Endodermal cell (in vitro differentiated cells): ENCODE data around the gene SERPINA1. TPM values are rescaled to one million over a fixed set of nuclear protein-coding genes. Genes with fewer than 3 reads are reported as not detected.
A peak's percentile ranks its signal among the peaks of the same experiment; 100 is the strongest.

ENCODE experiments used
- DNase-seq: peaks from one replicate; pipeline ENCODE4 v3.0.0-alpha.2; 2017
- H3K27ac ChIP-seq: 2 replicates; pipeline ENCODE4 v1.5.1; 2013; ENCODE audit warnings: mild to moderate bottlenecking, low read depth, low read length, moderate library complexity
- H3K27me3 ChIP-seq: 2 replicates; pipeline ENCODE4 v1.6.1; 2013; ENCODE audit warnings: mild to moderate bottlenecking, low read length, moderate library complexity; ENCODE audit not compliant: insufficient read depth, control insufficient read depth, poor library complexity, severe bottlenecking
- H3K36me3 ChIP-seq: 2 replicates; pipeline ENCODE4 v1.7.0; 2013; ENCODE audit warnings: mild to moderate bottlenecking, low read length, moderate library complexity; ENCODE audit not compliant: control insufficient read depth, insufficient read depth
- H3K4me1 ChIP-seq: one replicate; pipeline ENCODE4 v1.7.0; 2013; ENCODE audit warnings: low read length; ENCODE audit not compliant: control insufficient read depth, insufficient read depth
- H3K4me3 ChIP-seq: 2 replicates; pipeline ENCODE4 v1.5.1; 2013; ENCODE audit warnings: mild to moderate bottlenecking, low read length, moderate library complexity
- H3K9ac ChIP-seq: 2 replicates; pipeline ENCODE4 v1.6.1; 2013; ENCODE audit warnings: mild to moderate bottlenecking, low read length, moderate library complexity; ENCODE audit not compliant: poor library complexity, severe bottlenecking; ENCODE audit errors: extremely low read depth
- H3K9me3 ChIP-seq: 2 replicates; pipeline ENCODE4 v1.6.1; 2013; ENCODE audit warnings: mild to moderate bottlenecking, low read length, moderate library complexity; ENCODE audit not compliant: control insufficient read depth
- H3K27ac Mint-ChIP-seq: 2 replicates; pipeline ENCODE4 v1.8.0; 2020; ENCODE audit warnings: mixed read lengths
- H3K27me3 Mint-ChIP-seq: 2 replicates; pipeline ENCODE4 v1.8.0; 2021; ENCODE audit warnings: mild to moderate bottlenecking, mixed read lengths; ENCODE audit not compliant: insufficient read depth
- H3K36me3 Mint-ChIP-seq: 2 replicates; pipeline ENCODE4 v1.8.0; 2020; ENCODE audit warnings: low read depth, mixed read lengths
- H3K4me1 Mint-ChIP-seq: 2 replicates; pipeline ENCODE4 v1.8.0; 2020; ENCODE audit warnings: mixed read lengths
- H3K4me3 Mint-ChIP-seq: 2 replicates; pipeline ENCODE4 v1.8.0; 2020; ENCODE audit warnings: mild to moderate bottlenecking, moderate library complexity, mixed read lengths
- H3K9me3 Mint-ChIP-seq: 2 replicates; pipeline ENCODE4 v1.8.0; 2020; ENCODE audit warnings: mild to moderate bottlenecking, mixed read lengths
- WGBS, 2 experiments: methylation state at CpG; one replicate each; pipeline versions ENCODE4 v1.1.5 to v1.1.7; 2013; ENCODE audit warnings: missing lambda C conversion rate in 2 of 2, mixed read lengths in 1 of 2; ENCODE audit not compliant: insufficient coverage in 1 of 2, insufficient read length in 1 of 2; 5-methylcytosine and 5-hydroxymethylcytosine counted together
- long read RNA-seq, 4 experiments: library from polyadenylated mRNA in 2 of 4; library from RNA in 1 of 4; library from capped mRNA in 1 of 4; stranded (forward) in 3 of 4; unstranded in 1 of 4; transcript quantifications; one replicate each; pipeline ENCODE4 v2.0.0, GENCODE V29; 2020 to 2021; ENCODE audit warnings: inconsistent platforms in 1 of 4
- polyA plus RNA-seq, 2 experiments: library from polyadenylated mRNA; stranded (reverse); fragments of 50-300 nt; gene quantifications; one replicate each; pipeline ENCODE4 v1.2.3, GENCODE V29; 2013
- total RNA-seq, 2 donors: library from RNA; stranded (reverse); fragmentation: NEBNext Ultra II Directional in 1 of 2; extraction: Animal tissue kit (Norgen Biotek cat#: 25700) in 1 of 2; gene quantifications; 2 replicates in 1 of 2; 3 replicates in 1 of 2; pipeline ENCODE4 v1.2.1, GENCODE V29; 2021
- TF ChIP-seq, protein P1 (sequence below): fragments of 200-600 bp; sonication (generic); conservative IDR thresholded peaks from 2 replicates; pipeline ENCODE4 v1.5.0; 2021; ENCODE audit warnings: antibody characterized with exemption, mild to moderate bottlenecking

The SERPINA1 gene
- total RNA-seq, result 1 to 10 TPM in 1 of 2 donors, not detected in 1; 1.2 TPM
- polyA plus RNA-seq (2013, experiment 1 of 2), result 1.2 TPM
- polyA plus RNA-seq (2013, experiment 2 of 2), result 0.91 TPM
- long read RNA-seq, experiment 1, result 0 reads
- long read RNA-seq, experiment 2, result 0 reads
- long read RNA-seq, experiment 3, result 0 reads
- long read RNA-seq, experiment 4, result 0 reads

DNA sequence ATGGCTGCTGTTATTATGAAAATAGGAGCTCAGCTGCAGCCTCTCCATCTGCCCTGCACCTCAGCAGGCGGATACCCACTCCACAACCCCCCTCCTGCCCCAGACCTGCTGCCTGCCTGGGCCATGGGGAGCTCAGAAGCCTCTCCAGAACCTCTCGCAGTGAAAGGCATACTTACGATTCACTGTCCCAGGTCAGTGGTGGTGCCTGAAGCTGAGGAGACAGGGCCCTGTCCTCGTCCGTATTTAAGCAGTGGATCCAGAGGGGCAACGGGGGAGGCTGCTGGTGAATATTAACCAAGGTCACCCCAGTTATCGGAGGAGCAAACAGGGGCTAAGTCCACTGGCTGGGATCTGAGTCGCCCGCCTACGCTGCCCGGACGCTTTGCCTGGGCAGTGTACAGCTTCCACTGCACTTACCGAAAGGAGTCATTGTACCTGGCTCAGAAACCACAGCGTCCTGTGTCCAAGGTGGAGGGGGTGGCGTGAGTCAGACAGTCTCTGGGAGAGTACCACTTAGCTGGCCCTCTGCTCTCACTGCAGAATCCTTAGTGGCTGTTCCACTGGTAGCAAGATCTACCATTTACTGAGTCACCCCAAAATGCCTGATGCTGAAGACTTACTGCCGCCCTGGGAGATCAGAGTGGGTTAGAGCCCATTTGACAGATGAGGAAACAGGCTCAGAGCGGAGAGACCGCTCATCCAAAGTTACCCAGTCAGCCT lies at the start of gene SERPINA1:
Gene SERPINA1, minus strand, starts transcription at position 219 of the 720 bp plus-strand sequence. CDS start 5,365 bp downstream, outside the sequence.
- Mint-ChIP-seq H3K9me3 (no peaks in the 10 kb centered on the region), H3K4me3 (no peak within 1 kb of the TSS), H3K27ac (no peak within 1 kb of the TSS), H3K27me3 (peaks cover 10% of the 10 kb centered on the region), H3K4me1 (peaks cover 3% of the 10 kb centered on the region), H3K36me3 (no peaks in the 10 kb centered on the region)
- H3K27ac ChIP-seq, result no peak within 1 kb of the TSS
- H3K9ac ChIP-seq, result no peak within 1 kb of the TSS
- WGBS, 2 experiments, result 90 to 97% methylated on average over 14 to 18 of the region's 18 CpGs
- H3K4me1 ChIP-seq, result no peaks in the 10 kb centered on the region
- H3K27me3 ChIP-seq, result peaks cover 10% of the 10 kb centered on the region
- H3K4me3 ChIP-seq, result no peak within 1 kb of the TSS
- no peaks in the 10 kb centered on the region for H3K9me3 ChIP-seq
- no peaks in the 10 kb centered on the region for H3K36me3 ChIP-seq
- TF ChIP-seq, protein P1, sequence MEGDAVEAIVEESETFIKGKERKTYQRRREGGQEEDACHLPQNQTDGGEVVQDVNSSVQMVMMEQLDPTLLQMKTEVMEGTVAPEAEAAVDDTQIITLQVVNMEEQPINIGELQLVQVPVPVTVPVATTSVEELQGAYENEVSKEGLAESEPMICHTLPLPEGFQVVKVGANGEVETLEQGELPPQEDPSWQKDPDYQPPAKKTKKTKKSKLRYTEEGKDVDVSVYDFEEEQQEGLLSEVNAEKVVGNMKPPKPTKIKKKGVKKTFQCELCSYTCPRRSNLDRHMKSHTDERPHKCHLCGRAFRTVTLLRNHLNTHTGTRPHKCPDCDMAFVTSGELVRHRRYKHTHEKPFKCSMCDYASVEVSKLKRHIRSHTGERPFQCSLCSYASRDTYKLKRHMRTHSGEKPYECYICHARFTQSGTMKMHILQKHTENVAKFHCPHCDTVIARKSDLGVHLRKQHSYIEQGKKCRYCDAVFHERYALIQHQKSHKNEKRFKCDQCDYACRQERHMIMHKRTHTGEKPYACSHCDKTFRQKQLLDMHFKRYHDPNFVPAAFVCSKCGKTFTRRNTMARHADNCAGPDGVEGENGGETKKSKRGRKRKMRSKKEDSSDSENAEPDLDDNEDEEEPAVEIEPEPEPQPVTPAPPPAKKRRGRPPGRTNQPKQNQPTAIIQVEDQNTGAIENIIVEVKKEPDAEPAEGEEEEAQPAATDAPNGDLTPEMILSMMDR, result no peak
- peak; percentile 37 for DNase-seq

DNA sequence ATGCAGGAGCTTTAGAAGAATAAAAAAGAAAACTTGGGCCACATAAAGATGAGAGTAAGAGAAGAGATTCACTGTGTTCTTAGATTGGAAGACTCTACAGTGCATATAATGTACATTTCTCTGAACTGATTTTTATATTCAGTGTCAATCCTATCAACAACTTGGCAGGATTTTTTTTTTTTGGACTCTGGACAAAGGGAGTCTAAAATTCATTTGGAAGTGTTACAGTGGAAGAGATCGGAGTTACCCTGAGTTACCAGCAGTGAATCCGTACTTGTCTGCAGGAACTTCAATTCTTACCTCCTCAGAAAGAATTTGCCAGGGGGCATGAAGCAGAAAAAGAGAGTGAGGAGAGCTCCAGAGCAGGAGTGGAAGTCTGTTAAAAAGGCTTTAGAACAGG lies 40.2 kb upstream of the SERPINA1 start:
- Histone ChIP-seq H3K4me3 (no peak overlapping the region), H3K27me3 (no peaks in the 10 kb centered on the region), H3K9ac (no peak overlapping the region), H3K36me3 (no peaks in the 10 kb centered on the region), H3K27ac (no peak overlapping the region), H3K9me3 (no peaks in the 10 kb centered on the region), H3K4me1 (no peaks in the 10 kb centered on the region)
- H3K9me3 Mint-ChIP-seq, result peaks cover 3% of the 10 kb centered on the region
- peaks cover 10% of the 10 kb centered on the region for H3K27me3 Mint-ChIP-seq
- 85% methylated on average over 2 of the region's 2 CpGs; no CpG with 5 or more reads in 1 of the 2 experiments for WGBS, 2 experiments
- TF ChIP-seq, protein P1, result no peak
- no peaks in the 10 kb centered on the region for H3K36me3 Mint-ChIP-seq
- DNase-seq, result no peak
- no peak overlapping the region for H3K27ac Mint-ChIP-seq
- no peak overlapping the region for H3K4me3 Mint-ChIP-seq
- no peaks in the 10 kb centered on the region for H3K4me1 Mint-ChIP-seq

DNA sequence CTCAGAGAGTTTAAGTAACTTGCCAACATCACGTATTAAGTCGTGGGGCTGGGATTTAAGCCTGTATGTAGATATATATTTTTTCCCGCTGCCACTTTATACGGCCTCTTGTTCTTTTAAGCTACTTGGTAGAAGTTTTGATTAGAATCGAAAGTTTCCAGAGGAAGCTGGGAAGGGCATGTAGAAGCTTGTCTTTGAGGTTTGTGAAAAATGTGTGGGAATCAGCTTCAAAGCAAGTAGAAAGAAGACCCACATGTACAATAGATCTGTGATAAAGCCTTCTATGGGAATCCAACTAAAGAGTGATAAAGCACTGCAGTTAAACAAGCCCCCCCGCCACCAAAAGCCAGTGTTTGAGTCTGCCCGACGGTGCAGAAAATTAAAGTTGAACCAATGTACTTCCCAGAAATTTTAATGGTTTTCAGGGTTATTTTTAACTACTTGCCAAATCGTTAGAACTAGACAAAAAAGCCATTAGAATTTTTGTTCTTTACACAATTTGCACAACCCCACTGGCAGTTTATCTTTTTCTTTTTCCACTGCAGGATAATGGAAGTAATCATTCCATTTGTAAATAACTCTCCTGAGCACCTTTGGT lies 38.7 kb upstream of the SERPINA1 start:
- no peaks in the 10 kb centered on the region for H3K36me3 Mint-ChIP-seq
- WGBS, 2 experiments, result 90 to 93% methylated on average over 9 of the region's 9 CpGs
- no peaks in the 10 kb centered on the region for H3K4me1 Mint-ChIP-seq
- TF ChIP-seq, protein P1, result no peak
- Histone ChIP-seq H3K9ac (no peak overlapping the region), H3K36me3 (no peaks in the 10 kb centered on the region), H3K4me1 (no peaks in the 10 kb centered on the region), H3K27ac (no peak overlapping the region), H3K4me3 (no peak overlapping the region), H3K27me3 (no peaks in the 10 kb centered on the region), H3K9me3 (no peaks in the 10 kb centered on the region)
- no peak overlapping the region for H3K27ac Mint-ChIP-seq
- peaks cover 3% of the 10 kb centered on the region for H3K9me3 Mint-ChIP-seq
- H3K27me3 Mint-ChIP-seq, result peaks cover 9% of the 10 kb centered on the region
- no peak overlapping the region for H3K4me3 Mint-ChIP-seq
- no peak for DNase-seq
